Right renal pelvis (tissue), 4 donors: ENCODE measurements around the gene ABHD16A. TPM values are rescaled to one million over a fixed set of nuclear protein-coding genes. Genes with fewer than 3 reads are reported as not detected.
"Not testable (repeated sequence)": the region's sequence is repeated elsewhere in the genome, so short reads cannot be mapped to it uniquely, and the experiment has no call there.

Experiments used
- DNase-seq, 4 donors: peaks; one replicate each; pipeline ENCODE4 v3.0.0-alpha.2; 2013; ENCODE audit warnings: low read depth in 4 of 4, low spot score in 3 of 4, missing footprints in 1 of 4
- polyA plus RNA-seq, 4 donors: library from polyadenylated mRNA; unstranded; fragments of 120-200 nt; gene quantifications; one replicate each; pipeline ENCODE4 v1.2.1, GENCODE V29; 2013; ENCODE audit not compliant: insufficient read length in 4 of 4

ABHD16A gene
- polyA plus RNA-seq, 4 donors = 52.5 to 62.6 (median 52.9) TPM

- no peak for DNase-seq
These were observed 14.5 kb upstream of the ABHD16A start for GRCh38 chr6:31717499-31718222.

- DNase-seq = no peak
These were observed 12.2 kb upstream of the ABHD16A start, which contains the start of gene LY6G6D for GRCh38 chr6:31715022-31715958. TSS of gene LY6G6D (plus strand) at chr6:31715348. CDS start at chr6:31715356, 8 bp downstream.

GRCh38 chr6:31713991-31714684, 11.0 kb upstream of the ABHD16A start:
- peak in 1 of 4 donors; percentile 38 for DNase-seq

- DNase-seq = no peak
These were observed 10.3 kb upstream of the ABHD16A start for GRCh38 chr6:31713465-31713864.

- DNase-seq = no peak
These were observed 9.2 kb upstream of the ABHD16A start for GRCh38 chr6:31712296-31712695.

GRCh38 chr6:31711233-31711632, 8.1 kb upstream of the ABHD16A start:
- no peak for DNase-seq

GRCh38 chr6:31710523-31711219, 7.5 kb upstream of the ABHD16A start:
- no peak for DNase-seq

GRCh38 chr6:31709157-31709556, 6.0 kb upstream of the ABHD16A start:
- DNase-seq = not testable (repeated sequence)

GRCh38 chr6:31708224-31708623, 5.1 kb upstream of the ABHD16A start:
- no peak for DNase-seq

- no peak for DNase-seq
These were observed 4.6 kb upstream of the ABHD16A start for GRCh38 chr6:31707701-31708100.

- no peak for DNase-seq
These were observed 3.5 kb upstream of the ABHD16A start, which contains the start of gene LY6G6F for GRCh38 chr6:31706599-31706998. TSS of gene LY6G6F (plus strand) at chr6:31706866. CDS start at chr6:31706907, 41 bp downstream.

GRCh38 chr6:31705931-31706330, 2.8 kb upstream of the ABHD16A start:
- no peak for DNase-seq

GRCh38 chr6:31702405-31702818, 712 bp downstream of the ABHD16A start:
- no peak for DNase-seq

GRCh38 chr6:31701666-31702404, 1.3 kb downstream of the ABHD16A start:
- DNase-seq = no peak

GRCh38 chr6:31700740-31701401, 2.3 kb downstream of the ABHD16A start:
- no peak for DNase-seq

- no peak for DNase-seq
These were observed 5.6 kb downstream of the ABHD16A start for GRCh38 chr6:31697555-31697954.

GRCh38 chr6:31693535-31693934, 9.6 kb downstream of the ABHD16A start:
- DNase-seq = no peak

- DNase-seq = no peak
These were observed 10.2 kb downstream of the ABHD16A start for GRCh38 chr6:31692886-31693285.

- no peak for DNase-seq
These were observed 10.8 kb downstream of the ABHD16A start for GRCh38 chr6:31692353-31692752.
